Measurements from ENCODE around the gene UBXN7. TPM values are rescaled to one million over a fixed set of nuclear protein-coding genes. Genes with fewer than 3 reads are reported as not detected.

Gene UBXN7
- total RNA-seq, 1 experiment from 2014 or later = 62.7 TPM

- BruUV-seq (replicated peaks) = no TSS peak
- TF ChIP-seq CTCF (IDR thresholded peaks at IDR 0.05; ENCODE audit: insufficient read depth in 1 of 2, low read depth in 1 of 2, low read length in 1 of 2, severe bottlenecking in 1 of 2, unreplicated experiment in 1 of 2) = no peak
- H3K27ac Mint-ChIP-seq (ENCODE audit: unreplicated experiment) = no peak overlapping the region
- ChIA-PET CTCF (no interaction called here), POLR2A (no interaction called here)
- H3K4me3 Mint-ChIP-seq (ENCODE audit: unreplicated experiment) = no peak overlapping the region
- H3K36me3 Mint-ChIP-seq (ENCODE audit: insufficient read depth, unreplicated experiment) = no peaks in the 10 kb centered on the region
- Histone ChIP-seq H3K4me1 (no peaks in the 10 kb centered on the region), H3K36me3 (ENCODE audit: control insufficient read depth, insufficient read depth, low read length) (no peaks in the 10 kb centered on the region), H3K27me3 (replicated peaks; ENCODE audit: control insufficient read depth, insufficient read depth, low read length) (no peaks in the 10 kb centered on the region), H3K4me3 (ENCODE audit: low read depth, low read length) (no peak overlapping the region), H3K9me3 (no peaks in the 10 kb centered on the region)
- no peak for DNase-seq
- H3K4me1 Mint-ChIP-seq (ENCODE audit: low read depth, unreplicated experiment) = no peaks in the 10 kb centered on the region
- no peaks in the 10 kb centered on the region for H3K27me3 Mint-ChIP-seq (ENCODE audit: insufficient read depth, unreplicated experiment)
- H3K9me3 Mint-ChIP-seq (ENCODE audit: unreplicated experiment) = no peaks in the 10 kb centered on the region
- intact Hi-C loops (cut with micrococcal nuclease; ENCODE audit: unreplicated experiment) = no loop called here
These were observed 96.7 kb downstream of the UBXN7 start for GRCh38 chr3:196335503-196335948.

DNA sequence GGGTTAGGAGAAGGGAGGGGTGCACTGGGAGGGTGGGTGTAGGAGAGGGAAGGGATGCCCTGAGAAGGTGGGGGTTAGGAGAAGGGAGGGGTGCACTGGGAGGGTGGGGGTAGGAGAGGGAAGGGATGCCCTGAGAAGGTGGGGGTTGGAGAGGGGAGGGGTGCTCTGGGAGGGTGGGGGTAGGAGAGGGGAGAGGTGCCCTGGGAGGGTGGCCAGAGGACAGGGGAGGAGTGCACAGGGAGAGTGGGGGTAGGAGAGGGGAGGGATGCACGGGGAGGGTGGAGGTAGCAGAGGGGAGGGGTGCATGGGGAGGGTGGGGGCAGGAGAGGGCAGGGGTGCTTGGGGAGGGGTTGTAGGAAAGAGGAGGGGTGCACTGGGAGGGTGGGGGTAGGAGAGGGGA, 97.2 kb downstream of the UBXN7 start:
- intact Hi-C loops (cut with micrococcal nuclease; ENCODE audit: unreplicated experiment) = no loop called here
- Mint-ChIP-seq H3K36me3 (ENCODE audit: insufficient read depth, unreplicated experiment) (no peaks in the 10 kb centered on the region), H3K27me3 (ENCODE audit: insufficient read depth, unreplicated experiment) (no peaks in the 10 kb centered on the region), H3K4me3 (ENCODE audit: unreplicated experiment) (no peak overlapping the region), H3K4me1 (ENCODE audit: low read depth, unreplicated experiment) (no peaks in the 10 kb centered on the region), H3K9me3 (ENCODE audit: unreplicated experiment) (no peaks in the 10 kb centered on the region), H3K27ac (ENCODE audit: unreplicated experiment) (no peak overlapping the region)
- Histone ChIP-seq H3K27me3 (replicated peaks; ENCODE audit: control insufficient read depth, insufficient read depth, low read length) (no peaks in the 10 kb centered on the region), H3K9me3 (no peaks in the 10 kb centered on the region), H3K36me3 (ENCODE audit: control insufficient read depth, insufficient read depth, low read length) (no peaks in the 10 kb centered on the region), H3K4me1 (no peaks in the 10 kb centered on the region), H3K4me3 (ENCODE audit: low read depth, low read length) (no peak overlapping the region)
- no peak for TF ChIP-seq CTCF (IDR thresholded peaks at IDR 0.05; ENCODE audit: insufficient read depth in 1 of 2, low read depth in 1 of 2, low read length in 1 of 2, severe bottlenecking in 1 of 2, unreplicated experiment in 1 of 2)
- ChIA-PET POLR2A (no interaction called here), CTCF (no interaction called here)
- no peak for DNase-seq
- no TSS peak for BruUV-seq (replicated peaks)

GRCh38 chr3:196332168-196332567, 100.1 kb downstream of the UBXN7 start:
- TF ChIP-seq CTCF (IDR thresholded peaks at IDR 0.05; ENCODE audit: insufficient read depth in 1 of 2, low read depth in 1 of 2, low read length in 1 of 2, severe bottlenecking in 1 of 2, unreplicated experiment in 1 of 2) = no peak
- no peaks in the 10 kb centered on the region for H3K36me3 ChIP-seq (ENCODE audit: control insufficient read depth, insufficient read depth, low read length)
- no peaks in the 10 kb centered on the region for H3K27me3 ChIP-seq (replicated peaks; ENCODE audit: control insufficient read depth, insufficient read depth, low read length)
- no peak overlapping the region for H3K4me3 ChIP-seq (ENCODE audit: low read depth, low read length)
- no peaks in the 10 kb centered on the region for H3K36me3 Mint-ChIP-seq (ENCODE audit: insufficient read depth, unreplicated experiment)
- ChIA-PET CTCF (no interaction called here), POLR2A (no interaction called here)
- no peaks in the 10 kb centered on the region for H3K27me3 Mint-ChIP-seq (ENCODE audit: insufficient read depth, unreplicated experiment)
- no peak overlapping the region for H3K27ac Mint-ChIP-seq (ENCODE audit: unreplicated experiment)
- no peaks in the 10 kb centered on the region for H3K4me1 Mint-ChIP-seq (ENCODE audit: low read depth, unreplicated experiment)
- no peaks in the 10 kb centered on the region for H3K9me3 ChIP-seq
- H3K9me3 Mint-ChIP-seq (ENCODE audit: unreplicated experiment) = no peaks in the 10 kb centered on the region
- intact Hi-C loops (cut with micrococcal nuclease; ENCODE audit: unreplicated experiment) = no loop called here
- no peak overlapping the region for H3K4me3 Mint-ChIP-seq (ENCODE audit: unreplicated experiment)
- no peak for DNase-seq
- BruUV-seq (replicated peaks) = no TSS peak
- no peaks in the 10 kb centered on the region for H3K4me1 ChIP-seq

All from Caco-2 (cell line).